ENCODE data around the gene ZBTB42.

The ZBTB42 gene

GRCh38 chr14:104776481-104776880 is 24.4 kb upstream of the ZBTB42 start:
- no peak for DNase-seq (ENCODE audit: extremely low spot score)
- ChIA-PET CTCF (interaction anchor here (1.2 kb wide), 1 partner anchor 13 kb away, joined by 4 read pairs; no protein-coding TSS in a partner anchor), POLR2A (no interaction called here)
- TF ChIP-seq CTCF (IDR thresholded peaks at IDR 0.05; ENCODE audit: control extremely low read depth, extremely low read depth, low read depth, missing control alignments): no peak

GRCh38 chr14:104776961-104777807 is 23.7 kb upstream of the ZBTB42 start:
- no peak for DNase-seq (ENCODE audit: extremely low spot score)
- ChIA-PET POLR2A (no interaction called here), CTCF (no interaction called here)
- TF ChIP-seq CTCF (IDR thresholded peaks at IDR 0.05; ENCODE audit: control extremely low read depth, extremely low read depth, low read depth, missing control alignments): no peak

- no peak for TF ChIP-seq CTCF (IDR thresholded peaks at IDR 0.05; ENCODE audit: control extremely low read depth, extremely low read depth, low read depth, missing control alignments)
- no peak for DNase-seq (ENCODE audit: extremely low spot score)
- POLR2A ChIA-PET: no interaction called here
- CTCF ChIA-PET: interaction anchor here (0.9 kb wide), 1 partner anchor 48 kb away, joined by 3 read pairs; no protein-coding TSS in a partner anchor
Measured at GRCh38 chr14:104777808-104778249, 23.1 kb upstream of the ZBTB42 start.

GRCh38 chr14:104778694-104779331 is 22.1 kb upstream of the ZBTB42 start:
- TF ChIP-seq CTCF (IDR thresholded peaks at IDR 0.05; ENCODE audit: control extremely low read depth, extremely low read depth, low read depth, missing control alignments): no peak
- POLR2A ChIA-PET: no interaction called here
- CTCF ChIA-PET: interaction anchor here (0.8 to 1.0 kb wide), 3 partner anchors 13 to 47 kb away, joined by 3 read pairs; no protein-coding TSS in a partner anchor
- no peak for DNase-seq (ENCODE audit: extremely low spot score)

- no peak for DNase-seq (ENCODE audit: extremely low spot score)
- ChIA-PET POLR2A (no interaction called here), CTCF (interaction anchor here (1.0 to 2.5 kb wide), 2 partner anchors 11 to 46 kb away, joined by 3 to 10 read pairs; no protein-coding TSS in a partner anchor)
- TF ChIP-seq CTCF (IDR thresholded peaks at IDR 0.05; ENCODE audit: control extremely low read depth, extremely low read depth, low read depth, missing control alignments): no peak
Measured at GRCh38 chr14:104779776-104780512, 21.0 kb upstream of the ZBTB42 start.

- ChIA-PET CTCF (interaction anchor here (2.5 kb wide), 1 partner anchor 12 kb away, joined by 10 read pairs; no protein-coding TSS in a partner anchor), POLR2A (no interaction called here)
- TF ChIP-seq CTCF (IDR thresholded peaks at IDR 0.05; ENCODE audit: control extremely low read depth, extremely low read depth, low read depth, missing control alignments): no peak
- DNase-seq (ENCODE audit: extremely low spot score): no peak
Measured at GRCh38 chr14:104780513-104781030, 20.3 kb upstream of the ZBTB42 start.

Data from GM10248 (cell line).